ENCODE measurements around the gene PRM1.

DNA sequence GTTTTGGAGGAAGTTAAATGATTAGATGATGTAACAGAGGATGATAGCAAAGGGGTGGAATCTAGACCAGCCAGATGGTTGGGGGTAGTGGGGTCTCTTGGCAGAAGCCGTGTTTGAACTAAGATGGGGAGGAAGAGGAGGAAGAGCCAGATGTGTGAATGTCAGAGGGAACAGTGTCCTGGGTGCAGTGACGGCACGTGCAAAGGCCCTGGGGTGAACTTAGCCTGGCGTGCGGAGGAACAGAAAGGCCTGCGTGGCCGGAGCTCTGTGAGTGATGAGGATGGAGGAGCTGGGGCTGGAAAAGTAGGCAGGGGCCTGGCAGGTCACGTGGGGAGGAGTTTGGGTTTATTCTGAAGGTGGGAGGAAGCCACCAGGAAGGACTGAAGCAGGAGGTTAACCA is 37.7 kb upstream of the PRM1 start:
- TF ChIP-seq, protein P1, sequence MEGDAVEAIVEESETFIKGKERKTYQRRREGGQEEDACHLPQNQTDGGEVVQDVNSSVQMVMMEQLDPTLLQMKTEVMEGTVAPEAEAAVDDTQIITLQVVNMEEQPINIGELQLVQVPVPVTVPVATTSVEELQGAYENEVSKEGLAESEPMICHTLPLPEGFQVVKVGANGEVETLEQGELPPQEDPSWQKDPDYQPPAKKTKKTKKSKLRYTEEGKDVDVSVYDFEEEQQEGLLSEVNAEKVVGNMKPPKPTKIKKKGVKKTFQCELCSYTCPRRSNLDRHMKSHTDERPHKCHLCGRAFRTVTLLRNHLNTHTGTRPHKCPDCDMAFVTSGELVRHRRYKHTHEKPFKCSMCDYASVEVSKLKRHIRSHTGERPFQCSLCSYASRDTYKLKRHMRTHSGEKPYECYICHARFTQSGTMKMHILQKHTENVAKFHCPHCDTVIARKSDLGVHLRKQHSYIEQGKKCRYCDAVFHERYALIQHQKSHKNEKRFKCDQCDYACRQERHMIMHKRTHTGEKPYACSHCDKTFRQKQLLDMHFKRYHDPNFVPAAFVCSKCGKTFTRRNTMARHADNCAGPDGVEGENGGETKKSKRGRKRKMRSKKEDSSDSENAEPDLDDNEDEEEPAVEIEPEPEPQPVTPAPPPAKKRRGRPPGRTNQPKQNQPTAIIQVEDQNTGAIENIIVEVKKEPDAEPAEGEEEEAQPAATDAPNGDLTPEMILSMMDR (IDR thresholded peaks at IDR 0.05 in 8 of 11, conservative IDR thresholded peaks at IDR 0.05 in 3 of 11), result no peak
- TF ChIP-seq POLR2AphosphoS5 (IDR thresholded peaks at IDR 0.05), result no peak

All from spleen (tissue), 7 donors.